CD4-positive, alpha-beta T cell (primary cell): Measurements from ENCODE around the gene KCNB1. TPM values are rescaled to one million over a fixed set of nuclear protein-coding genes. Genes with fewer than 3 reads are reported as not detected.

Source experiments
- ATAC-seq: fragments of 200-7000 bp; cut with Tn5 transposase; one replicate; pipeline ENCODE4 v1.10.0; 2022; ENCODE audit warnings: mild to moderate bottlenecking; ENCODE audit not compliant: poor library complexity
- CTCF ChIA-PET: fragments of 350-600 bp; sonication (Branson Sonifier 250); formaldehyde crosslinking; loops from one replicate; lab custom pipeline; 2021; ENCODE audit warnings: antibody characterized with exemption, inconsistent platforms; lab: Charles Lee
- POLR2A ChIA-PET: fragments of 350-600 bp; sonication (Branson Sonifier 250); formaldehyde crosslinking; loops from one replicate; lab custom pipeline; 2021; ENCODE audit warnings: antibody characterized with exemption, inconsistent platforms; lab: Charles Lee
- DNase-seq, 14 experiments: peaks; one replicate each; pipeline ENCODE4 v3.0.0-alpha.2; 2013 to 2020; ENCODE audit warnings: mixed read lengths in 2 of 14
- H3K27ac ChIP-seq, 2 donors: one replicate each; pipeline versions ENCODE4 v1.5.1 to v1.7.0; 2013; ENCODE audit warnings: low read length in 2 of 2, low read depth in 1 of 2, mild to moderate bottlenecking in 1 of 2
- H3K27me3 ChIP-seq, 2 experiments: 1 replicate in 1 of 2; 2 replicates in 1 of 2; pipeline versions ENCODE4 v1.6.1 to v1.7.0; 2013; ENCODE audit warnings: low read length in 2 of 2, control low read depth in 1 of 2, mild to moderate bottlenecking in 1 of 2, moderate library complexity in 1 of 2; ENCODE audit not compliant: insufficient read depth in 2 of 2, control insufficient read depth in 1 of 2
- H3K36me3 ChIP-seq: one replicate; pipeline ENCODE4 v1.6.1; 2013; ENCODE audit warnings: low read length, control low read depth; ENCODE audit not compliant: insufficient read depth
- H3K4me1 ChIP-seq: one replicate; pipeline ENCODE4 v1.6.1; 2013; ENCODE audit warnings: low read length, control low read depth; ENCODE audit not compliant: insufficient read depth
- H3K4me3 ChIP-seq: one replicate; pipeline ENCODE4 v1.5.1; 2013; ENCODE audit warnings: mild to moderate bottlenecking, low read length, moderate library complexity
- H3K9me3 ChIP-seq, 2 experiments: 1 replicate in 1 of 2; 2 replicates in 1 of 2; pipeline versions ENCODE4 v1.6.1 to v1.7.0; 2013; ENCODE audit warnings: low read length in 2 of 2, mild to moderate bottlenecking in 2 of 2, control low read depth in 1 of 2, moderate library complexity in 1 of 2; ENCODE audit not compliant: control insufficient read depth in 1 of 2, insufficient read depth in 1 of 2
- H3K27ac Mint-ChIP-seq: one replicate; pipeline ENCODE4 v1.8.0; 2020; ENCODE audit warnings: mixed read lengths
- H3K27me3 Mint-ChIP-seq: one replicate; pipeline ENCODE4 v1.8.0; 2021; ENCODE audit warnings: mixed read lengths
- H3K36me3 Mint-ChIP-seq: one replicate; pipeline ENCODE4 v1.8.0; 2021; ENCODE audit warnings: low read depth, mixed read lengths
- H3K4me1 Mint-ChIP-seq: one replicate; pipeline ENCODE4 v1.8.0; 2021; ENCODE audit warnings: low read depth, mixed read lengths
- H3K4me3 Mint-ChIP-seq: one replicate; pipeline ENCODE4 v1.8.0; 2020; ENCODE audit warnings: mild to moderate bottlenecking, mixed read lengths
- H3K9me3 Mint-ChIP-seq: one replicate; pipeline ENCODE4 v1.8.0; 2020; ENCODE audit warnings: mixed read lengths
- intact Hi-C, 2 experiments: fragments of 100-400 bp; cut with DNase I in 1 of 2; cut with micrococcal nuclease in 1 of 2; formaldehyde crosslinking; loops; one replicate each; pipeline versions ENCODE4 v1.15.1 to v1.9.0; 2023 to 2025; cut with DNase I, micrococcal nuclease
- total RNA-seq, 174 experiments: library from RNA in 2 of 174; stranded (reverse) in 2 of 174; gene quantifications; one replicate each; pipeline ENCODE4 v1.2.3 and lab custom pipeline; 2021 to 2026
- TF ChIP-seq, protein P1 (sequence below): fragments of 200-600 bp; IDR thresholded peaks from one replicate; pipeline ENCODE4 v1.8.0; 2022; ENCODE audit warnings: antibody characterized with exemption, mild to moderate bottlenecking

KCNB1 gene
- total RNA-seq, 2 experiments from 2014 or later = 0.06 to 0.08 TPM

DNA sequence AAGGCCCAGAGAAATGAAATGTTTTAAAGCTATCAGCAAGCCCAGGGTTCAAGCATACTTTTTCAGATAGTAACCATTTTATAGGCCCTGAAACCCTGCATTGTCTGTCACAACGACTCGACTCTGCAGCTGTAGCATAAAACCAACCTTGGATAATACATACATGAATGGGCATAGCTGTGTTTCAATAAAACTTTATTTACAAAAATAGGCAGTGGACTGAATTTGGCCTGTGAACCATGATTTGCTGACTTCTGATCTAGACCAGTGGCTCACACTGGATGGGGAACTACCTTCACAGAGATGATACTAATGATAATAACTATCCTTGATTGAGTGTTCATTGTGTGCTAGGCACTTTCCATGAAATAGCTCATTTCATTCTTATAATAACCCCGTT, 107.3 kb downstream of the KCNB1 start:
- Mint-ChIP-seq H3K36me3 (no peaks in the 10 kb centered on the region), H3K4me1 (no peaks in the 10 kb centered on the region), H3K4me3 (no peak overlapping the region), H3K27ac (no peak overlapping the region), H3K27me3 (peaks cover 30% of the 10 kb centered on the region), H3K9me3 (no peaks in the 10 kb centered on the region)
- Histone ChIP-seq H3K36me3 (no peaks in the 10 kb centered on the region), H3K4me1 (no peaks in the 10 kb centered on the region), H3K27ac (no peak overlapping the region), H3K27me3 (no peaks in the 10 kb centered on the region), H3K9me3 (peaks cover 0 to 11% of the 10 kb centered on the region in 2 experiments), H3K4me3 (no peak overlapping the region)
- POLR2A ChIA-PET = no interaction called here
- TF ChIP-seq, protein P1, sequence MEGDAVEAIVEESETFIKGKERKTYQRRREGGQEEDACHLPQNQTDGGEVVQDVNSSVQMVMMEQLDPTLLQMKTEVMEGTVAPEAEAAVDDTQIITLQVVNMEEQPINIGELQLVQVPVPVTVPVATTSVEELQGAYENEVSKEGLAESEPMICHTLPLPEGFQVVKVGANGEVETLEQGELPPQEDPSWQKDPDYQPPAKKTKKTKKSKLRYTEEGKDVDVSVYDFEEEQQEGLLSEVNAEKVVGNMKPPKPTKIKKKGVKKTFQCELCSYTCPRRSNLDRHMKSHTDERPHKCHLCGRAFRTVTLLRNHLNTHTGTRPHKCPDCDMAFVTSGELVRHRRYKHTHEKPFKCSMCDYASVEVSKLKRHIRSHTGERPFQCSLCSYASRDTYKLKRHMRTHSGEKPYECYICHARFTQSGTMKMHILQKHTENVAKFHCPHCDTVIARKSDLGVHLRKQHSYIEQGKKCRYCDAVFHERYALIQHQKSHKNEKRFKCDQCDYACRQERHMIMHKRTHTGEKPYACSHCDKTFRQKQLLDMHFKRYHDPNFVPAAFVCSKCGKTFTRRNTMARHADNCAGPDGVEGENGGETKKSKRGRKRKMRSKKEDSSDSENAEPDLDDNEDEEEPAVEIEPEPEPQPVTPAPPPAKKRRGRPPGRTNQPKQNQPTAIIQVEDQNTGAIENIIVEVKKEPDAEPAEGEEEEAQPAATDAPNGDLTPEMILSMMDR = no peak
- CTCF ChIA-PET = no interaction called here
- intact Hi-C loops = no loop called here
- DNase-seq (no peak), ATAC-seq (no peak)

DNA sequence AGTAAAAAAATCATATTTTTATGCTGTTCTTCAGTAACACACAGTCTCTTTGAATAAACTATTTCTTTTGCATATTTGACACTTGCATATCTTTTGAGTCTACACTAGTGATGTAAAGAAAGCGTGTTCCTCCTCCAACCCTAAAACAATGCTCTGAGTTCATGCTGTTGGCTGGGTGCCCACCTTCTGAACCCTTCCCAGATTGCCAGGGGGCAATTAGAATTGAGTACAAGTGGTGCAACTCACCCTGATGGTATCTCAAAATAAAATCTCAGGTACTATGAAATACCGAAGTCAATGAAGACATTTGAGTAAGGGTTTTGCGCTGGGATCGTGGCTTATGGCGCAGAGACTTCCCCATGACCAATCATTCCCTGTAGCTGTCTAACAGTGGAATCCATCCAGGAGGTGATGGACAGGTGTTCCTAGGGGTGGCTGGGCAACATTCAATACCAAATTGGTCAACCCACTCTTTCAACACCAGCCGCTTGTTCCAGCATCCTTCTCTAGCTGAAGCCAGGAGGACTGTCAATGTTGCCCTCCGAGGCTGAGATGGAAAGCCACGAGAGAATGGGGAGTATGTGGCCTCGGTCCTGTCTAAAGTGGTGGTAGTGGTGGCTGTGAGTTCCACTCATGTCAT, 110.3 kb downstream of the KCNB1 start:
- H3K9me3 Mint-ChIP-seq = no peaks in the 10 kb centered on the region
- H3K27me3 ChIP-seq = no peaks in the 10 kb centered on the region
- DNase-seq (no peak), ATAC-seq (no peak)
- H3K4me1 ChIP-seq = no peaks in the 10 kb centered on the region
- no peak overlapping the region for H3K27ac ChIP-seq
- H3K4me3 ChIP-seq = no peak overlapping the region
- TF ChIP-seq, protein P1 = no peak
- H3K27me3 Mint-ChIP-seq = peaks cover 42% of the 10 kb centered on the region
- H3K27ac Mint-ChIP-seq = no peak overlapping the region
- no peaks in the 10 kb centered on the region for H3K4me1 Mint-ChIP-seq
- no peaks in the 10 kb centered on the region for H3K36me3 Mint-ChIP-seq
- no peaks in the 10 kb centered on the region for H3K36me3 ChIP-seq
- intact Hi-C loops = no loop called here
- POLR2A ChIA-PET = no interaction called here
- no peak overlapping the region for H3K4me3 Mint-ChIP-seq
- peaks cover 0 to 11% of the 10 kb centered on the region in 2 experiments for H3K9me3 ChIP-seq
- CTCF ChIA-PET = interaction anchor here (0.6 kb wide), 1 partner anchor 15 kb away, joined by 3 read pairs; no protein-coding TSS in a partner anchor

DNA sequence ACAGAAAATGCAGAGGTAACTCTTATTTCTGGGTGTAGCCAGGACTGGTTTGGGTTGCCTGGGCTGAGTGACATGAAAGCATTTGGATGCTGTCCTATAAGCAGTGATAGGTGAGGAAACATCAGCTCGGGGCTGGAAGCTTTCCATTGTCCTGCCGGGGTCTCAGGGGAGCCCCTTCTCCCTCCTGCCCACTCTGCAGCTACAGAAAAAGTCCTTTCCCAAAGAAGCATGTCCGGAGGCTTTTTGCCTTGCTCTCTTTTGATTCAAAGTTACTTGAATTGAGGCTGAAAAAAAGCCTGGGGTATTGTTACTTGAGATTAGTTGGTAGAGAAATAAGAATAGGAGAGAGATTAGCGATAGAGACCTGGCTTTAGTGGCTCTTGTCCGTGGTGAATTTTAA, 113.9 kb downstream of the KCNB1 start:
- Histone ChIP-seq H3K27ac (no peak overlapping the region), H3K9me3 (peaks cover 0 to 5% of the 10 kb centered on the region in 2 experiments), H3K4me3 (no peak overlapping the region), H3K36me3 (no peaks in the 10 kb centered on the region), H3K4me1 (no peaks in the 10 kb centered on the region), H3K27me3 (no peaks in the 10 kb centered on the region)
- intact Hi-C loops = no loop called here
- Mint-ChIP-seq H3K36me3 (no peaks in the 10 kb centered on the region), H3K4me1 (no peaks in the 10 kb centered on the region), H3K27me3 (peaks cover 43% of the 10 kb centered on the region), H3K4me3 (no peak overlapping the region), H3K27ac (no peak overlapping the region), H3K9me3 (no peaks in the 10 kb centered on the region)
- ChIA-PET POLR2A (no interaction called here), CTCF (no interaction called here)
- TF ChIP-seq, protein P1 = no peak
- no peak for DNase-seq
- no peak for ATAC-seq
